Thymus (tissue), 11 donors: ENCODE data around the gene KCNJ1. TPM values are rescaled to one million over a fixed set of nuclear protein-coding genes. Genes with fewer than 3 reads are reported as not detected.

ENCODE experiments used
- DNase-seq, 9 donors: peaks; one replicate each; pipeline ENCODE4 v3.0.0-alpha.2; 2013; ENCODE audit warnings: low spot score in 9 of 9, low read depth in 6 of 9, missing footprints in 1 of 9
- H3K27ac ChIP-seq, 2 donors: one replicate each; pipeline ENCODE4 v1.5.1; 2013; ENCODE audit warnings: control low read depth in 1 of 2, low read depth in 1 of 2, low read length in 1 of 2, mild to moderate bottlenecking in 1 of 2, moderate library complexity in 1 of 2
- H3K27me3 ChIP-seq, 2 donors: one replicate each; pipeline ENCODE4 v1.5.1; 2013; ENCODE audit warnings: low read length in 1 of 2; ENCODE audit not compliant: control insufficient read depth in 2 of 2, insufficient read depth in 1 of 2
- H3K36me3 ChIP-seq, 2 donors: one replicate each; pipeline ENCODE4 v1.5.1; 2013; ENCODE audit warnings: low read length in 1 of 2, mild to moderate bottlenecking in 1 of 2, moderate library complexity in 1 of 2; ENCODE audit not compliant: control insufficient read depth in 2 of 2, insufficient read depth in 2 of 2
- H3K4me1 ChIP-seq, 2 donors: one replicate each; pipeline ENCODE4 v1.5.1; 2013; ENCODE audit warnings: low read length in 2 of 2; ENCODE audit not compliant: control insufficient read depth in 2 of 2, insufficient read depth in 2 of 2
- H3K4me3 ChIP-seq, 2 donors: one replicate each; pipeline ENCODE4 v1.5.1; 2013; ENCODE audit warnings: low read length in 2 of 2, control low read depth in 1 of 2, mild to moderate bottlenecking in 1 of 2
- H3K9me3 ChIP-seq, 2 donors: one replicate each; pipeline ENCODE4 v1.5.1; 2013; ENCODE audit warnings: low read length in 1 of 2, mild to moderate bottlenecking in 1 of 2; ENCODE audit not compliant: control insufficient read depth in 2 of 2, insufficient read depth in 1 of 2
- WGBS: extraction: QIAGEN DNeasy Blood & Tissue Kit; methylation state at CpG from one replicate; pipeline ENCODE4 v1.1.7; 2013; 5-methylcytosine and 5-hydroxymethylcytosine counted together
- polyA plus RNA-seq: library from polyadenylated mRNA; stranded (reverse); fragments of 200-250 nt; gene quantifications from one replicate; pipeline ENCODE4 v1.2.3, GENCODE V29; 2013
- total RNA-seq: library from RNA; stranded (reverse); fragments of 120-200 nt; gene quantifications from one replicate; pipeline ENCODE4 v1.2.4, GENCODE V29; 2013
- donor health status: healthy.

Gene KCNJ1
- total and polyA plus RNA-seq, 2 donors, result 0.18 to 0.19 TPM

DNA sequence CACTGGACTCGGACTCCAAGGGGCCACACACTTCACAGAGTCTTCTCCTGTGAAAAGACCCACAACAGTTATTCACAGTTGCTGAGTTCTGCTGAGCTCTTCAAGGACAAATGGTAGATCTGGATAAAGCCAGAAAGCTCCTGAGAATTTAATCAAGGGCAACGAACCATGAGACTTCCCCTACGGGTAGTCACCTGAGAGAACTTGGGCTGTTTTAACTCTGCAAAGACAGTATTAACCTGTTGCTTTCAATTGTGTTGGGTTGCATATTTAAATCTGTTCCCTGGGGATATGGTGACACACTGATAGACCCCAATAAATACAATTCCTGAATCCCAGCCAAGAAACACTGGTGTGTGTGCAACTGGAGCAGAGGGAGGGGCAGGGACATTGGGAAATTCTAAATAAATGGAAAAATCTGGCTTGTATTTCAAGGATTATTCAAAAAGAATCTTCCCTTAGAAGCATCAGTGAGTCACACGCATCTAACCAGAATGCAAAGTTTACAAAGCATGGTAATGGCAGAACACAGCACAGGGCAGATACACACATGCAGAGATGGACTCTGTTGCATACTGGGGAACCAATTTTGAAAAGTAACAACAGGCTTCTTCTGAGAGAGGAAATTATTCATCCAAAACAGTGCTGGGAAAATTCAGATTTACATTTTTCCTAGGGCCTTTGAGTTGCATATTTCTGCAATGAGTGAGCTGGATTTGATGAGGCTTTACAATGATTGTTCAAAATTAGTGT, 4.0 kb downstream of the KCNJ1 start:
- Histone ChIP-seq H3K36me3 (no peaks in the 10 kb centered on the region), H3K27ac (no peak overlapping the region), H3K4me3 (no peak overlapping the region), H3K4me1 (no peaks in the 10 kb centered on the region), H3K27me3 (peaks cover 2 to 8% of the 10 kb centered on the region in 2 donors), H3K9me3 (no peaks in the 10 kb centered on the region)
- DNase-seq, result no peak
- WGBS, result 88% methylated on average over 4 of the region's 4 CpGs

DNA sequence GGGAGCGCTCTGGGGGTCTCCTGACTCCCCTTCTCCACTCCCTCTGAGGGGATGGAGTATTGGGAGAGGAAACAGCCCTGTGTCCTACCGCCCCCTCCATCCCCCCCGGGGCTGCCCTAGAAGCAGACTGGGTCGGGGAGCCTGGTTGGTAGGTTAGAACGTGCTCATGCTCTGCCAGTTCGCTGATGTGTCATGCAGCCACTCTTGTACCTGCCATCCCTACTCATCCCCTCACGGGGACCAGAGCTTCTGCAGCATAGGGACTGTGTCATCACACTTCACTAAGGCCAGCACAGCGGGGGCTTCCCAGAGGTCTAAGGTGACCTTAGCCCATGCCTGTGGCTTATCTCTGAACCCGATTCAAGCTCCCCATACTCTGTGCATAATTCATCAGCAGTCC, 4.7 kb downstream of the KCNJ1 start:
- DNase-seq, result no peak
- no peak overlapping the region for H3K4me3 ChIP-seq
- WGBS, result 96% methylated on average over 9 of the region's 9 CpGs
- H3K27ac ChIP-seq, result no peak overlapping the region
- no peaks in the 10 kb centered on the region for H3K4me1 ChIP-seq
- H3K27me3 ChIP-seq, result peaks cover 2 to 8% of the 10 kb centered on the region in 2 donors
- H3K9me3 ChIP-seq, result no peaks in the 10 kb centered on the region
- no peaks in the 10 kb centered on the region for H3K36me3 ChIP-seq

GRCh38 chr11:128860571-128861361, 6.3 kb downstream of the KCNJ1 start:
- no peak overlapping the region for H3K4me3 ChIP-seq
- DNase-seq, result no peak
- no peak overlapping the region for H3K27ac ChIP-seq
- H3K27me3 ChIP-seq, result peaks cover 2 to 8% of the 10 kb centered on the region in 2 donors
- H3K36me3 ChIP-seq, result no peaks in the 10 kb centered on the region
- H3K9me3 ChIP-seq, result no peaks in the 10 kb centered on the region
- no peaks in the 10 kb centered on the region for H3K4me1 ChIP-seq
- 96% methylated on average over 16 of the region's 16 CpGs for WGBS

DNA sequence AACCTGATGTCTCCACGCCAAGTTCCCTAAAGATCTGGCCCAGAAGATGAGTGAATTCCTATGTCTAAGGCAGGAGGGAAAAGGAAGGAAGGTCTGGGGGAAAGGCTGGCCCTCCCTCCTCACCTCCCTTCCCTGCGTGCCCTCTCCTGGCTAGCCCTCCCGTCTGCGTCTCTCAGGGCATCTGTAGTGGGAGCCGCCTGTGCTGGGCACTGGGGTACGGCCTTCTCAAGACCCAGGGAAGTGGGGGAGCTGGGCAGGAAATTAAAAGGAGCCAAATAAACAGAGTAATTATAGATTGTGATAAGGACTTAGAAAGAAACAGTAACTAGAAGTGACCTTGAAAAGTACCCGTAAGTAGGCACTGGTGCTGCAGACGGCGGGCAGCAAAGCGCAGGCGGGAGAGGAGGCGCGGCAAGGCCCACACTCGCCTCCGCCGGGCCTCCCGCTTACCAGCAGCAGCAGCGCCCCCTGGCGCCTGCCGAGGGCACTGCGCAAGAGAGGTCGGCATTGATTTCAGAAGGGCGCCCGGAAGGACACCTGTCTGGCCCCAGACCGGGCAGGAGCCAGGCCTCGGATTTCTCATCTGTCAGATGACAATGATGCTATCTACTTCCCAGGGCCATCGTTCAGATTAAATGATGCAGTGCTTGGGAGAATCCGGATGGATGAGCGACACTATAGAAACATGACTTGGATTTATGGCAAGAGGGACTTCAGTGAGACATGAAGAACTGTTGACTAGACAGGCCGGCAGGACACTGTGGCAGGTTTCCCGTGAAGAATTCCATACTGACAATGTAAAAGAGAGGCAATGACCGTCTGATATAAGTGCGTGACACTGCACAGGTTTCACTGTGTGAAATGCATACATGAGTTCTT, 7.3 kb downstream of the KCNJ1 start:
- H3K27ac ChIP-seq, result no peak overlapping the region
- no peak overlapping the region for H3K4me3 ChIP-seq
- peak in 7 of 9 donors; percentile 26 to 80 (median 64) for DNase-seq
- no peaks in the 10 kb centered on the region for H3K4me1 ChIP-seq
- peaks cover 0 to 8% of the 10 kb centered on the region in 2 donors for H3K27me3 ChIP-seq
- H3K9me3 ChIP-seq, result no peaks in the 10 kb centered on the region
- H3K36me3 ChIP-seq, result no peaks in the 10 kb centered on the region
- 38% methylated on average over 33 of the region's 33 CpGs for WGBS

- no peak overlapping the region for H3K4me3 ChIP-seq
- H3K9me3 ChIP-seq, result peaks cover 0 to 1% of the 10 kb centered on the region in 2 donors
- H3K27ac ChIP-seq, result no peak overlapping the region
- DNase-seq, result no peak
- no peaks in the 10 kb centered on the region for H3K36me3 ChIP-seq
- no peaks in the 10 kb centered on the region for H3K4me1 ChIP-seq
- H3K27me3 ChIP-seq, result peaks cover 0 to 8% of the 10 kb centered on the region in 2 donors
- 94% methylated on average over 2 of the region's 2 CpGs for WGBS
Observed at GRCh38 chr11:128857341-128857740, 9.8 kb downstream of the KCNJ1 start.

DNA sequence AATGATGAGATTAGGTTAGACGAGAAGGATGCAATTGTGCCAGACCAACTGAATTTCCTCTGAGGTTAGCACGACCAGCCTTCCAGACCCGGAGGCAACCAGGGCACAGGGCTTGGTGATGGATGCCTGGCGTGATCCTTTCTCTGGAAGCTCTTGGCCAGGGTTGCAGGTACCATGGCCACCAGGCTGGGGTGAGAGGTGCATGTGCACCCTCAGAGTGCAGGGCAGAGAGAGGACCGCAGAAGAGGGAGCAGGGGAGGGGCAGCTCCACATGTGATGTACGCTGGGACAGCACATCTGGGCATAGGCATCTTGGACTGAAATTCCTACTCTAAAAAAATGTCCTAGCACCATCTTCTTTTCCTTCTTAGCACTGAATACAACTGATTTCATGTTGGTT, 10.9 kb downstream of the KCNJ1 start:
- no peaks in the 10 kb centered on the region for H3K4me1 ChIP-seq
- DNase-seq, result no peak
- no peak overlapping the region for H3K27ac ChIP-seq
- H3K27me3 ChIP-seq, result peaks cover 0 to 8% of the 10 kb centered on the region in 2 donors
- H3K9me3 ChIP-seq, result peaks cover 0 to 1% of the 10 kb centered on the region in 2 donors
- H3K4me3 ChIP-seq, result no peak overlapping the region
- WGBS, result 99% methylated on average over 6 of the region's 6 CpGs
- no peaks in the 10 kb centered on the region for H3K36me3 ChIP-seq

DNA sequence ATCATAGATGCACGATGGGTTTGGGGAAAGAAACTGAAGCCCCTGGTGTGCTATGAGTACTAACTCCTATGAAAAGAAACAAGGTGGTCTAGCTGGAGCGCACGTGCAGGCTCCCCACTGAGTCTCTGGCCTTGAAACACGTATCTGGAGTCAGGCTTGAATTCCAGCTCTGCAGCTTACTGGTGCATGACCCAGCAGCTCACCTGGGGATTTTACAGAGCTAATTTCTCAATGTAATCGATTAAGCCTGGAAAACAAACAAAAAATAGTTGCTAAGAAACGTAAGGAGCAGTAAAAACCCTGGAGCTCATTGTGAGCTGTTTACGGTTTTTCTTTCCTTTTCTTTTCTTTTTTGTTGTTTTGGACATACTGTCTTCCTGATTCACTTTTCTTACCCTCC, 12.3 kb downstream of the KCNJ1 start:
- Histone ChIP-seq H3K27ac (no peak overlapping the region), H3K4me3 (no peak overlapping the region), H3K9me3 (peaks cover 0 to 1% of the 10 kb centered on the region in 2 donors), H3K4me1 (no peaks in the 10 kb centered on the region), H3K36me3 (no peaks in the 10 kb centered on the region), H3K27me3 (no peaks in the 10 kb centered on the region)
- no peak for DNase-seq
- WGBS, result 95% methylated on average over 7 of the region's 7 CpGs

- 41% methylated on average over 6 of the region's 6 CpGs for WGBS
- no peak for DNase-seq
- Histone ChIP-seq H3K9me3 (peaks cover 0 to 1% of the 10 kb centered on the region in 2 donors), H3K36me3 (no peaks in the 10 kb centered on the region), H3K27me3 (no peaks in the 10 kb centered on the region), H3K4me3 (no peak overlapping the region), H3K4me1 (no peaks in the 10 kb centered on the region), H3K27ac (no peak overlapping the region)
Observed at GRCh38 chr11:128853559-128853958, 13.5 kb downstream of the KCNJ1 start.
